ENCODE results near the gene CDH11. TPM values are rescaled to one million over a fixed set of nuclear protein-coding genes. Genes with fewer than 3 reads are reported as not detected.

Gene CDH11
- total and polyA plus RNA-seq, 2 of the 4 experiments (the other 2 are of a cell fraction) = 266 to 601 TPM

- Histone ChIP-seq H3K9me3 (ENCODE audit: control insufficient read depth, insufficient read depth, low read length) (no peaks in the 10 kb centered on the region), H2BK15ac (ENCODE audit: low read depth, low read length) (no peak overlapping the region), H3K56ac (ENCODE audit: extremely low read depth, insufficient read depth, low read length) (no peak overlapping the region), H2BK5ac (ENCODE audit: low read depth, low read length, poor library complexity, severe bottlenecking) (no peak overlapping the region), H2BK120ac (ENCODE audit: low read depth, low read length) (no peak overlapping the region), H3K18ac (ENCODE audit: low read depth, low read length) (no peak overlapping the region), H3K4me2 (ENCODE audit: low read depth, low read length) (peak overlapping the region; percentile 21; the same call in 1 of the 2 replicates), H3K9ac (ENCODE audit: low read depth, low read length) (no peak overlapping the region), H4K91ac (ENCODE audit: insufficient read depth, low read depth, low read length) (no peak overlapping the region), H2AFZ (replicated peaks; ENCODE audit: low read length, poor library complexity) (no peak overlapping the region), H3K27ac (ENCODE audit: insufficient read depth, low read length) (no peak overlapping the region), H3K36me3 (ENCODE audit: control insufficient read depth, insufficient read depth, low read length) (peaks cover 21% of the 10 kb centered on the region), H3K4ac (ENCODE audit: low read depth, low read length) (no peak overlapping the region), H3K4me3 (ENCODE audit: insufficient read depth, low read depth, low read length) (no peak overlapping the region), H4K5ac (ENCODE audit: low read depth, low read length) (no peak overlapping the region), H4K20me1 (ENCODE audit: insufficient read depth, low read length) (peaks cover 80% of the 10 kb centered on the region), H3K27me3 (ENCODE audit: control insufficient read depth, insufficient read depth, low read length) (no peaks in the 10 kb centered on the region), H2BK20ac (ENCODE audit: low read depth, low read length) (no peak overlapping the region), H3K4me1 (ENCODE audit: control insufficient read depth, insufficient read depth, low read length) (peaks cover 6% of the 10 kb centered on the region), H2AK9ac (replicated peaks; ENCODE audit: low read depth, low read length, poor library complexity) (no peak overlapping the region), H3K79me1 (ENCODE audit: low read depth in 1 of 2, low read length in 2 of 2) (peaks cover 18 to 90% of the 10 kb centered on the region in 2 experiments), H2AK5ac (ENCODE audit: low read depth, low read length) (no peak overlapping the region), H3K9me1 (ENCODE audit: insufficient read depth, low read length) (peaks cover 14% of the 10 kb centered on the region), H3K23ac (ENCODE audit: low read depth, low read length) (no peak overlapping the region), H3K14ac (replicated peaks; ENCODE audit: low read depth, low read length) (no peak overlapping the region), H4K8ac (ENCODE audit: low read depth in 2 of 2, low read length in 2 of 2) (no peak overlapping the region)
- in situ Hi-C loops (cut with MboI; ENCODE audit: low sequenced_read_pairs) (loop anchor here (25.0 kb wide), 3 partner anchors 667 to 1742 kb away; no protein-coding TSS in a partner anchor), intact Hi-C loops (cut with micrococcal nuclease) (no loop called here), dilution Hi-C loops (cut with HindIII; ENCODE audit: low sequenced_read_pairs, unreplicated experiment) (no loop called here)
- DNase-seq (no peak), ATAC-seq (ENCODE audit: low read depth) (no peak)
- 0 out of 2 replicates have a peak, but pooled peaks have one; percentile 44 for TF ChIP-seq MAFK (IDR thresholded peaks at IDR 0.05; ENCODE audit: low read depth, low read length)
- no peak for TF ChIP-seq ELK1 (IDR thresholded peaks at IDR 0.05; ENCODE audit: borderline replicate concordance, low read depth, low read length)
- CTCF ChIA-PET = no interaction called here
- POLR2A ChIA-PET (ENCODE audit: unreplicated experiment) = interaction anchor here (0.7 kb wide), 1 partner anchor 313 kb away, joined by 3 read pairs; no protein-coding TSS in a partner anchor
- no CpG with 5 or more reads among the region's 3 CpGs for WGBS, 2 experiments (ENCODE audit: extremely low coverage in 2 of 2, insufficient read length in 1 of 2)
- BruUV-seq (replicated peaks) = no TSS peak
These were observed 17.4 kb downstream of the CDH11 start for GRCh38 chr16:65104471-65104870.
